Left lung (tissue), 10 donors: Measurements from ENCODE around the gene TIMP3. TPM values are rescaled to one million over a fixed set of nuclear protein-coding genes. Genes with fewer than 3 reads are reported as not detected.

ENCODE experiments used
- ATAC-seq: fragments of 200-7000 bp; cut with Tn5 transposase; one replicate; pipeline ENCODE4 v1.9.1; 2020; ENCODE audit warnings: moderate library complexity
- DNase-seq, 4 donors: peaks; one replicate each; pipeline ENCODE4 v3.0.0-alpha.2; 2013 to 2020
- H3K27ac ChIP-seq, 2 donors: fragments of 200-600 bp; sonication (generic) in 1 of 2; one replicate each; pipeline versions ENCODE4 v1.5.0 to v1.8.0; 2020 to 2021
- H3K27me3 ChIP-seq, 2 donors: fragments of 200-600 bp; sonication (generic) in 1 of 2; one replicate each; pipeline versions ENCODE4 v1.5.0 to v1.8.0; 2020 to 2021
- H3K36me3 ChIP-seq, 2 donors: fragments of 200-600 bp; sonication (generic) in 1 of 2; one replicate each; pipeline versions ENCODE4 v1.5.0 to v1.8.0; 2020 to 2021
- H3K4me1 ChIP-seq, 2 donors: fragments of 200-600 bp; one replicate each; pipeline ENCODE4 v1.8.0; 2021
- H3K4me3 ChIP-seq, 2 donors: fragments of 200-600 bp; sonication (generic) in 1 of 2; one replicate each; pipeline versions ENCODE4 v1.5.0 to v1.8.0; 2020 to 2021; ENCODE audit warnings: mild to moderate bottlenecking in 1 of 2
- H3K9me3 ChIP-seq, 2 donors: fragments of 200-600 bp; sonication (generic) in 1 of 2; one replicate each; pipeline versions ENCODE4 v1.5.0 to v1.8.0; 2020 to 2021
- CTCF ChIP-seq, 2 donors: fragments of 200-600 bp; sonication (generic) in 1 of 2; IDR thresholded peaks; one replicate each; pipeline versions ENCODE4 v1.5.0 to v1.8.0; 2021; ENCODE audit warnings: antibody characterized with exemption in 2 of 2
- intact Hi-C, 2 donors: fragments of 100-400 bp; cut with DNase I; formaldehyde crosslinking; loops; one replicate each; pipeline versions ENCODE4 v1.11.2 to v1.14.2; 2022
- polyA plus RNA-seq, 6 donors: library from polyadenylated mRNA; unstranded; fragments of 120-200 nt; gene quantifications; one replicate each; pipeline ENCODE4 v1.2.1, GENCODE V29; 2013; ENCODE audit not compliant: insufficient read length in 6 of 6
- total RNA-seq, 2 donors: library from RNA; stranded (reverse); fragmentation: NEBNext Ultra II Directional; extraction: Animal tissue kit (Norgen Biotek cat#: 25700); gene quantifications; one replicate each; pipeline ENCODE4 v1.2.1, GENCODE V29; 2021
- donor health status: DM: no; HTN: yes; CAD: no.
- donor health status: DM: no; HTN: no; CAD: no.

TIMP3 gene
- total and polyA plus RNA-seq, 8 donors, result 146 to 308 (median 162) TPM

GRCh38 chr22:32841175-32841574 is 39.7 kb downstream of the TIMP3 start:
- Histone ChIP-seq H3K4me1 (peaks cover 0 to 26% of the 10 kb centered on the region in 2 donors), H3K27me3 (no peaks in the 10 kb centered on the region), H3K36me3 (no peaks in the 10 kb centered on the region), H3K4me3 (no peak overlapping the region), H3K27ac (no peak overlapping the region), H3K9me3 (no peaks in the 10 kb centered on the region)
- DNase-seq (no peak), ATAC-seq (no peak)
- TF ChIP-seq CTCF (IDR thresholded peaks at IDR 0.05), result no peak
- intact Hi-C loops, result no loop called here

- no peak for ATAC-seq
- intact Hi-C loops, result no loop called here
- no peak for TF ChIP-seq CTCF (IDR thresholded peaks at IDR 0.05)
- Histone ChIP-seq H3K27me3 (no peaks in the 10 kb centered on the region), H3K4me3 (no peak overlapping the region), H3K27ac (no peak overlapping the region), H3K36me3 (no peaks in the 10 kb centered on the region), H3K4me1 (peaks cover 0 to 15% of the 10 kb centered on the region in 2 donors), H3K9me3 (no peaks in the 10 kb centered on the region)
- DNase-seq, result no peak
Measured at GRCh38 chr22:32842486-32842885, 41.0 kb downstream of the TIMP3 start.

GRCh38 chr22:32843300-32843699 is 41.8 kb downstream of the TIMP3 start:
- TF ChIP-seq CTCF (IDR thresholded peaks at IDR 0.05), result no peak
- peaks cover 0 to 10% of the 10 kb centered on the region in 2 donors for H3K4me1 ChIP-seq
- no peaks in the 10 kb centered on the region for H3K36me3 ChIP-seq
- no peak for ATAC-seq
- no peaks in the 10 kb centered on the region for H3K9me3 ChIP-seq
- DNase-seq, result no peak
- no peak overlapping the region for H3K27ac ChIP-seq
- intact Hi-C loops, result no loop called here
- no peak overlapping the region for H3K4me3 ChIP-seq
- no peaks in the 10 kb centered on the region for H3K27me3 ChIP-seq

- intact Hi-C loops, result no loop called here
- H3K27me3 ChIP-seq, result no peaks in the 10 kb centered on the region
- H3K36me3 ChIP-seq, result peaks cover 0 to under 1% of the 10 kb centered on the region in 2 donors
- peak; percentile 44 for ATAC-seq
- peaks cover 0 to 15% of the 10 kb centered on the region in 2 donors for H3K4me1 ChIP-seq
- H3K4me3 ChIP-seq, result no peak overlapping the region
- H3K9me3 ChIP-seq, result no peaks in the 10 kb centered on the region
- no peak for TF ChIP-seq CTCF (IDR thresholded peaks at IDR 0.05)
- no peak for DNase-seq
- H3K27ac ChIP-seq, result no peak overlapping the region
Measured at GRCh38 chr22:32844251-32844650, 42.7 kb downstream of the TIMP3 start.

GRCh38 chr22:32846780-32847491 is 45.4 kb downstream of the TIMP3 start:
- H3K27ac ChIP-seq, result no peak overlapping the region
- H3K27me3 ChIP-seq, result no peaks in the 10 kb centered on the region
- no peak for DNase-seq
- ATAC-seq, result no peak
- H3K36me3 ChIP-seq, result peaks cover 0 to 6% of the 10 kb centered on the region in 2 donors
- no peak overlapping the region for H3K4me3 ChIP-seq
- no peak for TF ChIP-seq CTCF (IDR thresholded peaks at IDR 0.05)
- no peaks in the 10 kb centered on the region for H3K9me3 ChIP-seq
- intact Hi-C loops, result no loop called here
- peaks cover 13 to 24% of the 10 kb centered on the region in 2 donors for H3K4me1 ChIP-seq
